GM23338 (cell line): Measurements from ENCODE around the gene EXOC1L. TPM values are rescaled to one million over a fixed set of nuclear protein-coding genes. Genes with fewer than 3 reads are reported as not detected.

Experiments used
- ATAC-seq: fragments of 200-7000 bp; cut with Tn5 transposase; 3 replicates; pipeline ENCODE4 v1.9.1; 2020
- DNase-seq: peaks from one replicate; pipeline ENCODE4 v3.0.0-alpha.2; 2015; ENCODE audit warnings: low spot score
- H2AFZ ChIP-seq: fragments of 200-600 bp; sonication (generic); 2 replicates; pipeline ENCODE4 v1.8.0; 2016; ENCODE audit warnings: antibody characterized with exemption, mild to moderate bottlenecking, moderate library complexity
- H3F3A ChIP-seq: fragments of 200-600 bp; sonication (generic); replicated peaks from 2 replicates; pipeline ENCODE4 v1.8.0; 2017; ENCODE audit warnings: antibody characterized with exemption, mixed run types, low read depth
- H3K27ac ChIP-seq: fragments of 200-600 bp; sonication (generic); 2 replicates; pipeline ENCODE4 v1.6.1; 2016; ENCODE audit warnings: low read depth
- H3K27me3 ChIP-seq: fragments of 200-600 bp; sonication (generic); 2 replicates; pipeline ENCODE4 v1.8.0; 2016; ENCODE audit warnings: mild to moderate bottlenecking, mixed run types, moderate library complexity; ENCODE audit not compliant: insufficient read depth
- H3K36me3 ChIP-seq: fragments of 200-600 bp; sonication (generic); 2 replicates; pipeline ENCODE4 v1.8.0; 2016; ENCODE audit warnings: mild to moderate bottlenecking; ENCODE audit not compliant: insufficient read depth
- H3K4me1 ChIP-seq: fragments of 200-600 bp; sonication (generic); 2 replicates; pipeline ENCODE4 v1.8.0; 2016; ENCODE audit warnings: mild to moderate bottlenecking, moderate library complexity; ENCODE audit not compliant: insufficient read depth
- H3K4me2 ChIP-seq: fragments of 200-600 bp; sonication (generic); 2 replicates; pipeline ENCODE4 v1.7.1; 2017; ENCODE audit warnings: mixed run types
- H3K4me3 ChIP-seq: fragments of 200-600 bp; sonication (generic); 2 replicates; pipeline ENCODE4 v1.6.1; 2016; ENCODE audit warnings: mixed run types
- H3K79me2 ChIP-seq: fragments of 200-600 bp; sonication (generic); replicated peaks from 2 replicates; pipeline ENCODE4 v1.8.0; 2017; ENCODE audit warnings: mild to moderate bottlenecking; ENCODE audit not compliant: insufficient read depth
- H3K9me2 ChIP-seq: fragments of 200-600 bp; sonication (generic); 2 replicates; pipeline ENCODE4 v1.8.0; 2017; ENCODE audit not compliant: insufficient read depth
- H4K20me1 ChIP-seq: fragments of 200-600 bp; sonication (generic); replicated peaks from 2 replicates; pipeline ENCODE4 v1.8.0; 2017; ENCODE audit warnings: mild to moderate bottlenecking; ENCODE audit not compliant: insufficient read depth
- H3K27ac Mint-ChIP-seq: 2 replicates; pipeline ENCODE4 v1.8.0; 2020; ENCODE audit warnings: inconsistent platforms, mild to moderate bottlenecking, moderate library complexity, mixed read lengths
- H3K27me3 Mint-ChIP-seq: 3 replicates; pipeline ENCODE4 v1.8.0; 2022; ENCODE audit warnings: low read depth, mild to moderate bottlenecking, moderate library complexity, mixed read lengths, inconsistent platforms; ENCODE audit not compliant: insufficient read depth, poor library complexity
- H3K36me3 Mint-ChIP-seq: 3 replicates; pipeline ENCODE4 v1.8.0; 2021; ENCODE audit warnings: low read depth, mild to moderate bottlenecking, inconsistent platforms, moderate library complexity, mixed read lengths
- H3K4me1 Mint-ChIP-seq: 3 replicates; pipeline ENCODE4 v1.8.0; 2020; ENCODE audit warnings: mild to moderate bottlenecking, inconsistent platforms, mixed read lengths
- H3K4me3 Mint-ChIP-seq: 3 replicates; pipeline ENCODE4 v1.8.0; 2021; ENCODE audit warnings: moderate library complexity, mild to moderate bottlenecking, inconsistent platforms, mixed read lengths
- H3K9me3 Mint-ChIP-seq: 3 replicates; pipeline ENCODE4 v1.8.0; 2020; ENCODE audit warnings: moderate library complexity, mild to moderate bottlenecking, inconsistent platforms, mixed read lengths
- EZH2 ChIP-seq: fragments of 200-600 bp; sonication (generic); IDR thresholded peaks from one replicate; pipeline ENCODE4 v1.8.0; 2017; ENCODE audit warnings: antibody characterized with exemption, mild to moderate bottlenecking, low read depth; ENCODE audit not compliant: unreplicated experiment
- JUNB ChIP-seq: IDR thresholded peaks from one replicate; pipeline ENCODE4 v1.6.1; 2016; ENCODE audit warnings: antibody characterized with exemption; ENCODE audit not compliant: unreplicated experiment
- NANOG ChIP-seq: IDR thresholded peaks from 2 replicates; pipeline ENCODE4 v1.6.1; 2016; ENCODE audit warnings: antibody characterized with exemption, borderline replicate concordance
- ZNF114 ChIP-seq: fragments of 250-450 bp; sonication (Bioruptor Pico); IDR thresholded peaks from 2 replicates; pipeline ENCODE4 v1.5.0; 2020; ENCODE audit warnings: mild to moderate bottlenecking, moderate library complexity
- polyA plus RNA-seq: library from polyadenylated mRNA; unstranded; fragments of >200 nt; fragmentation: Nextera tagmentation; extraction: Ambion mirVana; gene quantifications from 2 replicates; pipeline ENCODE4 v1.2.1, GENCODE V29; 2016
- total RNA-seq: library from RNA; depleted of rRNA; stranded (reverse); fragments of >200 nt; shearing (Covaris generic); gene quantifications from 2 replicates; pipeline ENCODE4 v1.2.3, GENCODE V29; 2014
- TF ChIP-seq, protein P1 (sequence below), 2 experiments: fragments of 200-600 bp in 1 of 2; sonication (generic) in 1 of 2; conservative IDR thresholded peaks; 2 replicates each; pipeline versions ENCODE4 v1.5.1 to v1.6.1; 2016 to 2017; ENCODE audit warnings: antibody characterized with exemption in 2 of 2, low read depth in 2 of 2, mild to moderate bottlenecking in 2 of 2, moderate library complexity in 1 of 2
- TF ChIP-seq, protein P2 (sequence below): IDR thresholded peaks from one replicate; pipeline ENCODE4 v1.6.1; 2018; ENCODE audit warnings: antibody characterized with exemption; ENCODE audit not compliant: unreplicated experiment
- TF ChIP-seq, protein P3 (sequence below): IDR thresholded peaks from 2 replicates; pipeline ENCODE4 v1.6.1; 2016; ENCODE audit warnings: antibody characterized with exemption

EXOC1L gene
- total and polyA plus RNA-seq, 2 experiments from 2014 or later, result not detected

GRCh38 chr4:55827582-55827981 is 8.0 kb downstream of the EXOC1L start:
- Mint-ChIP-seq H3K36me3 (no peaks in the 10 kb centered on the region), H3K9me3 (no peaks in the 10 kb centered on the region), H3K4me1 (no peaks in the 10 kb centered on the region), H3K27me3 (peaks cover 2% of the 10 kb centered on the region), H3K27ac (no peak overlapping the region), H3K4me3 (no peak overlapping the region)
- TF ChIP-seq, protein P1, sequence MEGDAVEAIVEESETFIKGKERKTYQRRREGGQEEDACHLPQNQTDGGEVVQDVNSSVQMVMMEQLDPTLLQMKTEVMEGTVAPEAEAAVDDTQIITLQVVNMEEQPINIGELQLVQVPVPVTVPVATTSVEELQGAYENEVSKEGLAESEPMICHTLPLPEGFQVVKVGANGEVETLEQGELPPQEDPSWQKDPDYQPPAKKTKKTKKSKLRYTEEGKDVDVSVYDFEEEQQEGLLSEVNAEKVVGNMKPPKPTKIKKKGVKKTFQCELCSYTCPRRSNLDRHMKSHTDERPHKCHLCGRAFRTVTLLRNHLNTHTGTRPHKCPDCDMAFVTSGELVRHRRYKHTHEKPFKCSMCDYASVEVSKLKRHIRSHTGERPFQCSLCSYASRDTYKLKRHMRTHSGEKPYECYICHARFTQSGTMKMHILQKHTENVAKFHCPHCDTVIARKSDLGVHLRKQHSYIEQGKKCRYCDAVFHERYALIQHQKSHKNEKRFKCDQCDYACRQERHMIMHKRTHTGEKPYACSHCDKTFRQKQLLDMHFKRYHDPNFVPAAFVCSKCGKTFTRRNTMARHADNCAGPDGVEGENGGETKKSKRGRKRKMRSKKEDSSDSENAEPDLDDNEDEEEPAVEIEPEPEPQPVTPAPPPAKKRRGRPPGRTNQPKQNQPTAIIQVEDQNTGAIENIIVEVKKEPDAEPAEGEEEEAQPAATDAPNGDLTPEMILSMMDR (conservative IDR thresholded peaks at IDR 0.05; ENCODE audit: low read depth in 2 of 2), result peak; percentile 13 to 25; a peak in 2 of 4 replicates
- TF ChIP-seq, protein P2, sequence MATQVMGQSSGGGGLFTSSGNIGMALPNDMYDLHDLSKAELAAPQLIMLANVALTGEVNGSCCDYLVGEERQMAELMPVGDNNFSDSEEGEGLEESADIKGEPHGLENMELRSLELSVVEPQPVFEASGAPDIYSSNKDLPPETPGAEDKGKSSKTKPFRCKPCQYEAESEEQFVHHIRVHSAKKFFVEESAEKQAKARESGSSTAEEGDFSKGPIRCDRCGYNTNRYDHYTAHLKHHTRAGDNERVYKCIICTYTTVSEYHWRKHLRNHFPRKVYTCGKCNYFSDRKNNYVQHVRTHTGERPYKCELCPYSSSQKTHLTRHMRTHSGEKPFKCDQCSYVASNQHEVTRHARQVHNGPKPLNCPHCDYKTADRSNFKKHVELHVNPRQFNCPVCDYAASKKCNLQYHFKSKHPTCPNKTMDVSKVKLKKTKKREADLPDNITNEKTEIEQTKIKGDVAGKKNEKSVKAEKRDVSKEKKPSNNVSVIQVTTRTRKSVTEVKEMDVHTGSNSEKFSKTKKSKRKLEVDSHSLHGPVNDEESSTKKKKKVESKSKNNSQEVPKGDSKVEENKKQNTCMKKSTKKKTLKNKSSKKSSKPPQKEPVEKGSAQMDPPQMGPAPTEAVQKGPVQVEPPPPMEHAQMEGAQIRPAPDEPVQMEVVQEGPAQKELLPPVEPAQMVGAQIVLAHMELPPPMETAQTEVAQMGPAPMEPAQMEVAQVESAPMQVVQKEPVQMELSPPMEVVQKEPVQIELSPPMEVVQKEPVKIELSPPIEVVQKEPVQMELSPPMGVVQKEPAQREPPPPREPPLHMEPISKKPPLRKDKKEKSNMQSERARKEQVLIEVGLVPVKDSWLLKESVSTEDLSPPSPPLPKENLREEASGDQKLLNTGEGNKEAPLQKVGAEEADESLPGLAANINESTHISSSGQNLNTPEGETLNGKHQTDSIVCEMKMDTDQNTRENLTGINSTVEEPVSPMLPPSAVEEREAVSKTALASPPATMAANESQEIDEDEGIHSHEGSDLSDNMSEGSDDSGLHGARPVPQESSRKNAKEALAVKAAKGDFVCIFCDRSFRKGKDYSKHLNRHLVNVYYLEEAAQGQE, result no peak
- H3K4me2 ChIP-seq, result no peak overlapping the region
- DNase-seq (no peak), ATAC-seq (no peak)
- H4K20me1 ChIP-seq, result no peaks in the 10 kb centered on the region
- H3K27me3 ChIP-seq, result no peaks in the 10 kb centered on the region
- H3K4me3 ChIP-seq, result no peak overlapping the region
- no peaks in the 10 kb centered on the region for H3F3A ChIP-seq
- H3K79me2 ChIP-seq, result no peaks in the 10 kb centered on the region
- H3K4me1 ChIP-seq, result no peaks in the 10 kb centered on the region
- H3K27ac ChIP-seq, result no peak overlapping the region
- peaks cover 5% of the 10 kb centered on the region; the same call in 1 of the 2 replicates for H3K9me2 ChIP-seq
- H3K36me3 ChIP-seq, result no peaks in the 10 kb centered on the region
- no peak overlapping the region for H2AFZ ChIP-seq

GRCh38 chr4:55830048-55830447 is 10.5 kb downstream of the EXOC1L start:
- peaks cover 2% of the 10 kb centered on the region for H3K27me3 Mint-ChIP-seq
- ATAC-seq, result no peak
- H3K4me1 Mint-ChIP-seq, result peaks cover 2% of the 10 kb centered on the region; the same call in 1 of the 3 replicates

More at GRCh38 chr4:55830048-55830447, 10.5 kb downstream of the EXOC1L start:
- Mint-ChIP-seq H3K9me3 (no peaks in the 10 kb centered on the region), H3K4me3 (no peak overlapping the region), H3K27ac (no peak overlapping the region), H3K36me3 (no peaks in the 10 kb centered on the region)
- Histone ChIP-seq H3K4me2 (no peak overlapping the region), H3K4me3 (no peak overlapping the region), H3K9me2 (peaks cover 5% of the 10 kb centered on the region; the same call in 1 of the 2 replicates), H3K27me3 (no peaks in the 10 kb centered on the region), H3K36me3 (no peaks in the 10 kb centered on the region), H3K79me2 (no peaks in the 10 kb centered on the region), H2AFZ (no peak overlapping the region), H4K20me1 (no peaks in the 10 kb centered on the region), H3F3A (no peaks in the 10 kb centered on the region), H3K27ac (no peak overlapping the region), H3K4me1 (peaks cover 3% of the 10 kb centered on the region; the same call in 1 of the 2 replicates)
- no peak for DNase-seq
- TF ChIP-seq, protein P3, sequence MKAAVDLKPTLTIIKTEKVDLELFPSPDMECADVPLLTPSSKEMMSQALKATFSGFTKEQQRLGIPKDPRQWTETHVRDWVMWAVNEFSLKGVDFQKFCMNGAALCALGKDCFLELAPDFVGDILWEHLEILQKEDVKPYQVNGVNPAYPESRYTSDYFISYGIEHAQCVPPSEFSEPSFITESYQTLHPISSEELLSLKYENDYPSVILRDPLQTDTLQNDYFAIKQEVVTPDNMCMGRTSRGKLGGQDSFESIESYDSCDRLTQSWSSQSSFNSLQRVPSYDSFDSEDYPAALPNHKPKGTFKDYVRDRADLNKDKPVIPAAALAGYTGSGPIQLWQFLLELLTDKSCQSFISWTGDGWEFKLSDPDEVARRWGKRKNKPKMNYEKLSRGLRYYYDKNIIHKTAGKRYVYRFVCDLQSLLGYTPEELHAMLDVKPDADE, result no peak
- no peak for TF ChIP-seq EZH2
- TF ChIP-seq ZNF114, result no peak
- no peak for TF ChIP-seq NANOG
- TF ChIP-seq JUNB, result no peak
